Stimulated activated CD8-positive, alpha-beta memory T cell treated with anti-CD3 and anti-CD28 coated beads, Interleukin-15, amount 100 ng/mL, for 1 hour (primary cell): ENCODE results near the gene C1orf210.

Source experiments
- DNase-seq: peaks from one replicate; pipeline ENCODE4 v3.0.0-alpha.2; 2020; ENCODE audit warnings: low read depth

Gene C1orf210

DNA sequence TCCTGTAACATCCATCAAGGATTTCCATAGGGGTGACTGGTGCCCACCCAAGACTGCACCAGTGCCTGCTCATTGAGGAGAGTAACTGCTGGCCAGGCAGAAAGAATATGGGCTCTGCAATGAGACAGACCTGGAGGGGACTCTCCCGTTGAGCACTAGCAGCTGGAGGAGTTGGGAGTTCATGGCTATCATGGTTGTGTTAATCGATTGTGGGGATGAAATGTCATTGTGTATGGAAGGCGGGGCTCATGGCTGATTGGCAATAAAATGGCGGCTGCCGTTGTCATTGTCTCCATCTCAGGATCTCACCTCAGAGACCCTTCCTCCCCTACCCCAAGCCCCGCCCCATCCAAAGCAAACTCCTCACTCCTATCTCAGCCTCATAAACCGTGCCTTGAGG, 11.7 kb downstream of the C1orf210 start:
- no peak for DNase-seq

DNA sequence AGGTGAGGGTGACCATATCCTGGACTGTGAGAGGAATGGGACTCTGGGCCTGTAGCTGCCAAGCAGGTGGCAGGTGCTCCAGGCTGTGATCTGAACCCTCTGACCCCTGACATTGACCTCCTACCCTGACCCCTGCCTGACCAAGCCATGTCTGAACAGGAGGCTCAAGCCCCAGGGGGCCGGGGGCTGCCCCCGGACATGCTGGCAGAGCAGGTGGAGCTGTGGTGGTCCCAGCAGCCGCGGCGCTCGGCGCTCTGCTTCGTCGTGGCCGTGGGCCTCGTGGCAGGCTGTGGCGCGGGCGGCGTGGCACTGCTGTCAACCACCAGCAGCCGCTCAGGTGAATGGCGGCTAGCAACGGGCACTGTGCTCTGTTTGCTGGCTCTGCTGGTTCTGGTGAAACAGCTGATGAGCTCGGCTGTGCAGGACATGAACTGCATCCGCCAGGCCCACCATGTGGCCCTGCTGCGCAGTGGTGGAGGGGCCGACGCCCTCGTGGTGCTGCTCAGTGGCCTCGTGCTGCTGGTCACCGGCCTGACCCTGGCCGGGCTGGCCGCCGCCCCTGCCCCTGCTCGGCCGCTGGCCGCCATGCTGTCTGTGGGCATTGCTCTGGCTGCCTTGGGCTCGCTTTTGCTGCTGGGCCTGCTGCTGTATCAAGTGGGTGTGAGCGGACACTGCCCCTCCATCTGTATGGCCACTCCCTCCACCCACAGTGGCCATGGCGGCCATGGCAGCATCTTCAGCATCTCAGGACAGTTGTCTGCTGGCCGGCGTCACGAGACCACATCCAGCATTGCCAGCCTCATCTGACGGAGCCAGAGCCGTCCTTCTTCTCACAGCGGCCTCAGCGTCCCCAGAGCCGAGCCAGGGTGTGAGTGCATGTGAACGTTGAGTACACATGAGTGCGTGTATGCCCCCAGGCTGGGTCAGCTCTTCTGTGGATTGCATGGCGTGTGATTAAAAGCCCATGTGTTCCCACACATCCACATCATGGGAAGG, 12.5 kb downstream of the C1orf210 start:
- DNase-seq = no peak

DNA sequence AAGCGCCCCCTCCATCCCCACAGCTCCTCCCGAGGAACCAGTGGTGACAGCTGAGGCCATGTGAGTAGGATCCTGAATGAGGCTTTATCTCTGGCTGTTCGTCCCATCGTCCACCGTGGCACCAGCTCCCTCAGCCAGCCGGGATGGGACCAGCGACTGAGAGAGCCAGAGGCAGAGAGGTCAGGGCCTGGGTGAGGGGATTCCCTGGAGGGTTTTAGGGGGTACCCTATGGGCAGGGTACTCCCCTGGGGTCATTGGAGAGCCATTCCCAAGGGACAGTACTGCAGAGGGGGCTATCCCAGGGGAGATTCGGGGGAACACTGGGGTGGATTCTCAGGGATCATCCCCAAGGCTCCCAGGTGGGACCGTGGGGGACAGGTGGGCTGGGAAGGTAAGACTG, 13.2 kb downstream of the C1orf210 start:
- no peak for DNase-seq

DNA sequence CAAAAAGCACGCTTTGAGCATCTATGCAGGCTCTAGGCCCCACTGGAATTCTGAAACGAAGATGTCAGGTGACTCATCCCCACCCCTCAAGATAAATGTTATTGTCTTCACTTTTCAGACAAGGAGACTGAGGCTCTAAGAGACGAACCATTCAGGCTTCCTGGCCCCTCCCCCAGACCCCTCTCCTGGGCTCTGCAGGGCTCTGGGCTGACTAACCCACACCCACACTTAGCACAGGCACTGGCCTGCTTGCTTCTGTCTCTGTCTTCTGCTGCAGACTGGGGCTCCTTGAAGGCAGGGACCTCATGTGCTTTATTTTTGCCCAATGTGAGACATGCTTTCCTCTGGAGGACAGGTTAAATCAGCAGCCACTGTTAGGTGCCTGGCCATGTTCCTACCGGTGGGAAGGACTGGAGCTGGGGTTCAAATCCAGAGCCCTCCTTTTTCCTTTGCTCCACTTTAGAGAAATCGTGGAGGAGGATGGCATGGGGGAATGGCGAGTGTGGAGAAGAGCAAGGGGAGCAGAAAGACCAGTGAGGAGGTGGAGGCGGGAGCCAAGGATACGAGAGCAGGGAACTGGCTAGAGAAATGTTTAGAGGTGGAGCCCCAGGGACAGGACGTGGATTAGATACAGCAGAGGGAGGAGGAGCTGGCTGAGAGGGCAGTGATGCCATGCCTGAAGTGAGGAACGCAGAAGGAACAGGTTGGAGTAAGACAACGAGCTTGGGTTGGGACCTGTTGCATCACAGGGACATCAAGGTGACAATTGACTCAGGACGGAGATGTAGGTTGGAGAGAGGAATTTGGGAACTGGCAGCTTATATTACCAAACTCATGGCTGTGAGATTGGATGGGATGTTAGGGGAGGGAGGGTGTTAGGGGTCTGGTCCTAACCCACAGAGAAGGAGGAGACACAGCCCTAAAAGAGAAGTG, 13.9 kb downstream of the C1orf210 start:
- no peak for DNase-seq

DNA sequence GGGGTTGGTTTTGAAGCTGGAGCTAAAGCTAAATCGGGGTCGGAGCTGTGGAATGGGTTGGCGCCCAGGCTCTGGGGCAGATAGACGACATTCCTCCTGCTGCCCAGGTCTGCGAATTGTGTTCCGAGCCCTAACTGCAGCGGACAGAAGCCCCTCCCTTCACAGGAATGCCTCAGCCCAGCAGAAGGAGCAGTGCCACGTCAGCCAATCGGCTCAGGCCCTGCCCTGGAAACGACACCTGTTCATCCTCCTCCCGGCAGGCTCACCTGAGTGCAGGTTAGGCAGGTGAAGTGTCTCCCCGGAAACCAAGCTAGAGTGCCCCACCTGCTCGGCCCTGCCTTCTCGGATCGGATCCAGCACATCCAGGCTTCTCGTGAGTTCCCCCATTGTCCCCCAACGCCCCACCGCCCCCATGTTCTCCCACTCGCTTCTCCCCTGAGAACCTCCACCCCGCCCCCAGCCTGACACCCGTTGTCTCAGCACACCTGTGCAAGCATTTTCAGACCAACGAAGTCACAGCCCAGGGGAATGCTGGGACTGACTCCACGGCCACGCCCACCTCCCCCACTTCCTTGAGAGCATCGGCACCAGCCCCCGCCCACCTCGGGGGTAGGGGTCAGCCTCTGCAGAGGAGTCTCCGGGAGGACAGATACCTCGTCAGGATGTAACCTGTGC, 14.8 kb downstream of the C1orf210 start:
- no peak for DNase-seq

DNA sequence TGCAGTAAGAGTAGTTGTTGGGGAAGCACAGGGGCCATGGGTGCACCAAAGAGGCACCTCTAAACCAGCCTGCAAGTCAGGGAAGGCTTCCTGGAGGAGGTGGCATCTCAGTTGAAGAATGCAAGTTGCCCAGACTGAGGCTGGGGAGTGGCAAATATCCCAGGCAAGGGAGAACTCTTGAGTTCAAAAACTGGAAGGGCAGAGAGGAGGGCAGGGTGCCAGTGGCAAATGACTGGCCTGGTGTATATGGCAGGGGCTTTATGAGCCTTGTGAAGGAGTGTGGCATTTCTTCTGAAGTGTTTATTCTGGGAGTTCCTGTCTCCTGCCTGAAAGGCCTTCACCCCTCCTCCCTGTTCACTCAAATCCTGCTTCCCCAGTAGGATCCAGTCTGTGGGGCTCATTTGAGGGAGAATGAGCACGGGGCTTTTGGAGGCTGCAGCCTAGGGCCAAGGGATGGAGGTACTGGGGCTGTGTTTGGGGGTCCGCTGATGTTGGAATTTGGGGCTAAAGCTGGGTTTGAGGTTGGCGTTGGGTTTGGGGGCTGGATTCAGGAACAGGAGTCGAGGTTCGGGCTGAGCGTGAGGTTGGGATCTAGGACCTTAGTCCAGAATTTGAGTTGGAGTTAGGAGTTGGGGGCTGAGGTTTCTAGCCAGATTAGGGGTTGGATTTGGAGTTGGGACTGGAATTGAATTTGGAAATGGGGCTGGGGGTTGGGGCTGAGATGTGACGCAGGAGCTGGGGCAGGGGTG, 15.6 kb downstream of the C1orf210 start, which contains the start of gene TMEM125:
Gene TMEM125 (plus strand): TSS at position 357 of the 749 bp plus-strand sequence. CDS start 2,740 bp downstream, outside the sequence.
- no peak for DNase-seq

DNA sequence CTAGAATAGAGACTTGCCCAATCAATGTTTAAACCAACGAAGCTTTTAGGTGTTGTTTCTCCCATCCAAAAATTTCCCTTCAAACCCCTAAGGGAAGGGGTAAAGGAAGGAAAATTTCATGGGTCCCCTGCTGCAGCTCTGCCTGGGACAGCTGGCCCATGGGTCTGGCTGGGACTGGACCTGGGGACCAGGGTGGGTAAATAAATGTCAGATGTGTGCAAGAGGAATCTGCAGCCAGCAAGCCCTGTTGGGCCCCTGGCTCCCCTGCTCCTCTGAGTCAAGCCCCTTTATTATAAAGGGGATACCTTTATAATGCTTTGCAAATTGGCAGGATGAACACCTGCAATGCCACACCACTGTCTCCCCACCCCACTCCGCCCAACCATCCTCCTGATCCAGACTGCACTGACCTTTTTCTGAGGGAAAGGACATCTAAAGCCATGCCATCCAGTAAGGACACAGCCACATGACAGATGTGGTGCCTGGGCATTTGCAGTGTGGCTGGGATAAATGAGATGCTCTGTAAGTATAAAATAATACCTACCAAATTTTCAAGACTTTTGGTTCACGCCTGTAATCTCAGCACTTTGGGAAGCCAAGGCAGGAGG, 17.5 kb downstream of the C1orf210 start:
- no peak for DNase-seq

DNA sequence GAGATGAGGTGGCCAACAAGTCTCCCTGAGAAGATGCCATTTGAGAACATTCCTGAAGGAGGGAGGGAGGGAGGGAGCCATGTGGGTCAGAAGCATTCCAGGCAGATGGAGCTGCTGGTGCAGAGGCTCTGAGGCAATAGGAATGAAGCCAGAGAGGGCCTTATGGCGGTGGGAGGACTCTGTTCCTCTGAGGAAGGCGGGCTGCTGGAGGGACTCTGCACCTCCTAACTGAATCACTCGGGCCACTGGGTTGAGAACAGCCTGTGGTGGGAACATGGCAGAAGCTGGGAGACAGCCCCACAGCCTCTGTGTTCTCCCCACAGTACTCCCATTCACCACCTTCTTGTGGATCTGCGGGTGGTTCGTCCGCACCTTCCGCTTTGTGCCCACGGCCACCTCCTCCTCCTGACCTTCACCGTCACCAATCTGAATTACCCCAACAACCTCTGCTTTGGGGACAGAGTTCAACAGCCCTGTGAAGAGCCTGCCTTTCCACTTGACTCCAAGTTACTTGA, 18.0 kb downstream of the C1orf210 start:
- DNase-seq = no peak

DNA sequence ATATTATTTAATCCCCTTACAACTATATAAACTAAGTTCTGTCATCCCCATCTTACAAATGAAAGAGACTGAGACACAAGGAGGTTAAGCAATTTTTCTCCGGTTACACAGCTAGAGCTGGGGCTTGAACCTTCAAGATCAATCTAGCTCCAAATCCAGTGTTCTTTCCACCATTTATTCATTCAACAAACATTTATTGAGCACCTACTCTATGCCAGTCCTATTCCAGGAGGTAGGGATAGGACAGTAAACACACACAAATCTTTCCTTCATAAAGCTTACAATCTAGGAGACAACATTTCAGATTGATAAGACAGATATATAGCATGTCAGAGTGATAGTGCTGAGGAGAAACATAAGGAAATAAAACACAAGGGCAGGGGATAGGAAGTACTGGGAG, 18.5 kb downstream of the C1orf210 start:
- no peak for DNase-seq

DNA sequence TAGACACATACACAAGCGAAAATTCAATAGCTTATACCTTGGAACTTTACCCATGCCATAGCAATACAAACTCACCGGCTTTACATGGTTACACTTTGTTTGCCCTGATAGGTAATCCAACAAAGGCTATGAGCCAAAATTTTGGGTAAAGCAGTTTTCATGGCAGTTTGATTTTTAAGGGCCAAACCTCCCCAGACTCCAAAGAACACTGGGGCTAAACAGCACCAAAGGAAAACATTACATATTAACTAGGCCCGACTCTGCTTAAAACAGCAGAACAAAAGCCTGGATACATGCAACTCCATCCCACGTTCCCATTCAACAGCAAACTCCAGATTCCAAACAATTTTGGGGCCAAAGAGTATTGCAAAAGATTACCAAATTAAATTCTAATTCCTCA, 19.9 kb downstream of the C1orf210 start:
- no peak for DNase-seq

DNA sequence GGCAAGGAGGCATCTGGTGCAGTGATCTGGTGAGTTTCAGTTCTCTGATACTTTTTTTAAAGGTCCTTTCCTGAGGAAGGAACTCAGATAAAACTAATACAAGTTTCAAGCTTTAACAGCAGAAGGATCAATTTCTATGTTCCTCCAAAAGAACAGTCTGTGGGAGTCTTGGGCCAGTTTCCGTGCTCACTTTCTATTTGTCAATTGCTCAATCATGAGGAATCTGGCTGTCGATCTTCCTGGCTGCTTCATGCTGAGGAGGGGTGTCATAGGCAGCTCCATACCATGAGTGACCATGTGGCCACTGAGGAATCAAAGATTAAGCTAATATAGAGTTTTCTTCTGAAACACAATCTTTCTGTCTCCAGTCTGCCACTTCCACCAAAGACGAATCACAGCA, 27.0 kb downstream of the C1orf210 start:
- DNase-seq = no peak

DNA sequence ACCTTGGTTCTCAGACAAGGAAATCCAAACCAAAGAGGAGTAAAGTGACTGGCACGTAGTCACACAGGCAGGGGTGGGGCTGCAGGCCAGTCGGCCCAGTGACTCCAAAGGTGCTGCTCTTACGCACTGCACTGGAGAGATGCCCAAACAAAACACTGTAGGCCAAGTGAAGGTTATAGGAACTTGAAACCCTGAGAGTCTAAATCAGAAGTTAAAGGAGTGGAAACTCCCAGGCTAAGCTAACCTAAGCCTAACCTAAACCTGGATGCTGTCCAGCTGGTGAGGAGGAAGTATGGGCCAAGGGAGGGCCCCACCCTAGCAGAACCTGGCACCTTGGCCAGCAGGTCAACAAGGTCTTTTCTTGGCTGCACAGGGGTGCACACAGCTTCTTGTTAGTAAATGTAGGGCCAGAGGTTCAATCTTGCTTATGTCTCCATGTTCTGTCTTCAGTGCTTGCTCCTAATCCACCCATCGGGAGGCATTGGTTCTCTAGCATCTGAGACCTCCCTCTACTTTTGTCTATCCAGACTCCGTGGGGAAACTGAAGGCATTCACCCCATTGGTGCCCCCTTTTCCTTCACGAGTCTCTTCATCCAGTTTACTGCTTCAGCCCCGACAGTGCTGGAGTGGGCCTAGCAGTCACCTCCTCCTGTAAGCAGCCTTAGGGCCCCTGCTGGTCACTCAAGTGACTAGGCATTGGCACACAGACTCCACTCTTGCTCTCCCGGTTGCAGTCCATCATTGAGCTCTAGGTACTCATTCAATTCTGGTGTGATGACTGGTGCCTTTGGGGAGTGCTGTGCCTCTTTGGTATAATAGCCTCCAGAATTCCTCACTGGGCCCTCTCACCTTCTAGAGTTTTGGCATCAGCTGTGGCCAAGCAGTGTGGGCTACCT, 28.5 kb downstream of the C1orf210 start:
- no peak for DNase-seq

DNA sequence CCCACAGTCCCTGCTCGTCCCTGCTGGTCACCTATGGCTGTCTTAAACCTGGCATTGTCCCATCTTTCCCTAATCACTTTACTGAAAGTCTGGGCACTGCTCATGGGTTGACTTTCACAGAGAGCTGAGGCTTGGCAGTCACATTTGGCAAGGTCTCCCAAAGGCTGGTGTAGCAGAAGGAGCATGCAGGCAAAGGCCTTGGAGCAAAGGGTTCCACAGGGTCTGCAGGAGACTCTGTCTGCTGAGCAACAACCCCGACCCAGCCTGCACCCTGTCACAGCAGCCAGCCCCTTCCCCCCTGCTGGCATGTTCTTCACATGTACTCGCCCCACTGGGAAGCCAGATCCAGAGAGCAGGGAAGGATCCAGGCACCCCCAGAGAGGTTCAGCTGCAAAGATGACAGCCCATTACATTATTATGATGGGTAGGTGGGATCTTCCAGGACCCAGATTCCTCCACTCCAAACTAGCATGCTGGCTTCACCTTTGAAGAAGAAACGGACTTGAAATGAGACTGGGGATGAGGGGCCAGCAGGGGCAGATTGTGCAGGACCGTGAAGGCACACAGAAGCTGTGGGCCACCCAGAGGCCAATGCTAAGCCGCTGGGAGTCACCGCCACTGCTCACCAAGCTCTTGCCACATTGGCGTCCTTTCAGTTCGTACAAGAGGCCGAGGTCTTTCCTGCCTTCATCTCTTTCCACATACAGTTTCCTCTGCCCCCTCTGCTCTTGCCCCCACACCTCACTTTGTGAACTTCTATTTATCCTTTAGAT, 29.8 kb downstream of the C1orf210 start:
- DNase-seq = no peak

DNA sequence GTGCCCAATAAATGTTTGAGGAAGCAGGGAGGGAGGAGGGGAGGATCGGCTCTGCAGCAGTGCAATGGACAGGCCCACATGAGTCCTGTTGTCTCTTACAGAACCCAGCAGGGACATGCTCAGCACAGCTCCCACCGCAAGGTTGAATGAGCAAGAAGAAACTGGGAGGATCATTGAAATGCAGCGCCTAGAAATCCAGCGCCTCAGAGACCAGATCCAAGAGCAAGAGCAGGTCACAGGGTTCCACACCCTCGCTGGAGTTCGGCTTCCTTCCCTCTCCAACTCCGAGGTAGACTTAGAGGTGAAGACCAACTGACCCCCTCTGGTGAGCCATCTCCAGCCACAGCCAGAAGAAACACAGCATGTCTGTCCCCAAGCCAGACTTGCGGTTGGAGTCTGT, 31.5 kb downstream of the C1orf210 start:
- no peak for DNase-seq

DNA sequence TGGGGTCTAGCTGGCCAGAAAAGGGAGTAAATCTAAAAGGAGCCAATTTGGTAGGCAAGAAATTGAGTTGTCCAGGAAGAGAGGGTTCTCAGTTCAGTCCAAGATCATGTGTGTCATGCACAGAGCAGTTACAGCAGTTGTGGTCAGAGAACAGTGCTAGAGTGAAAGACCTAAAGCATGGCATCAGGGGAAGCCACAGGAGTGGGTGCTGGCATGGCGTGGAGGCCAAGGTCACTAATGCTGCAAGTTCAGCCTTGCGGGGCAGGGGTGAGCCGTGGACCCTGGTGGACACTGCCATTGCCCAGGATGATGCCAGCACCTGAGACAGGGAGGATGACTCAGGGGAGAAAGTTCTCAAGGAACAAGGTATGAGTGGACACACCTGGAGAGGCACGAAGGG, 32.2 kb downstream of the C1orf210 start:
- DNase-seq = no peak

DNA sequence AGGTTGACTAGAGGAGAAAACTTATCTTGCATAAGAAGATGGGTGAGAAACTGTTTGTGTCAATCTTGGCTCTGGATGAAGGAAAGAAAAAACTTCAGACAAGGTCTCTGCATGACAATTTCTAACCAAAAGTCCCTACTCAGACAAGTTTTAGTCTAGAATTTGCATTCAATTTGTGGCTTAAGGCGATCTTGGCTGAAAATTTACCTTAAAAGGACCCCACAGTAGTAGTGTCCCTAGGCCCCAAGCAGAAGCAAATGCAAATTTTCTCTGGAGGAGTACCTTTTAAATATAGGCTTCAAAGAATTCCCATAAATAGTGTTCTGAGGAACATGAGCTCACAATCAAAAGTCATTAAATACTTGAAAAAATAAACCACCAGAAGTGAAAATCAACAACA, 33.2 kb downstream of the C1orf210 start:
- DNase-seq = no peak

DNA sequence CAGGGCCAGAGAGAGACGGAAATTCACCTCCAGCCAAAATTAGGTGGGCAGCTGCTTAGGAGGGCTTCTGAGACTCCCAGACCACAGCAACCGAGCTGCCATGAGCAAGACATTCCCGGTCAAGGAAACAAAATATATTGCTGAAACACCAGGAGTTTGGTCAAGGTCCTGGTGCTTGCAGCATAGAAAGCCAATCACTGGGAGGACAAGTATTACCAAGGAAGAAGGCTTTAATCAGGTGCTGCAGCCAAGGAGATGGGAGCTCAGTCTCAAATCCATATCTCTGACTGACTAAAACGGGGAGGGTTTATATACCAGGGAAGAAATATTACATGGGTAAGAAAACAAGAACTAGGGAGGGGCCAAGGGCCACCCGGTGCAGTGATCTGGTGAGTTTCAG, 34.4 kb downstream of the C1orf210 start:
- no peak for DNase-seq

DNA sequence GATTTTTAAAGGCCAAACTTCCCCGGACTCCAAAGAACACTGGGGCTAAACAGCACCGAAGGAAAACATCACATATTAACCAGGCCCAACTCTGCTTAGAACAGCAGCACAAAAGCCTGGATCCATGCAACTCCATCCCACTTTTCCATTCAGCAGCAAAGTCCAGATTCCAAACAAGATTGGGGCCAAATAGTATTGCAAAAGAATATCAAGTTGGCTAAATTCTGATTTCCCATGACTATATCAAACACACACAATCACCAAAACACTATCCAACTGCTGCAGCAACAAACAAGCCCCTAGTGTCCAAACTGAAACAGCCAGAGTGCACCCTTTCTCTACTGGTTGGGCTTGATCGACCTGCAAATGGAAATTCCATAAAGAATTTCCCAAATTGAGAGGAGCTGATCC, 35.0 kb downstream of the C1orf210 start:
- DNase-seq = no peak
